CD14-positive monocyte (primary cell): ENCODE measurements around the gene TMEM240. TPM values are rescaled to one million over a fixed set of nuclear protein-coding genes. Genes with fewer than 3 reads are reported as not detected.

Experiments used
- DNase-seq, 3 donors: peaks; one replicate each; pipeline ENCODE4 v3.0.0-alpha.2; 2011 to 2022
- H2AFZ ChIP-seq: 2 replicates; pipeline ENCODE4 v1.6.0; 2012; ENCODE audit warnings: mild to moderate bottlenecking, low read depth, low read length, inconsistent platforms; ENCODE audit not compliant: insufficient read depth, poor library complexity, severe bottlenecking
- H3K27ac ChIP-seq, 2 donors: 1 replicate in 1 of 2; 2 replicates in 1 of 2; pipeline ENCODE4 v1.5.1; 2012 to 2013; ENCODE audit warnings: low read length in 2 of 2, control low read depth in 1 of 2, inconsistent platforms in 1 of 2, low read depth in 1 of 2, mild to moderate bottlenecking in 1 of 2
- H3K27me3 ChIP-seq, 2 donors: one replicate each; pipeline versions ENCODE4 v1.6.0 to v1.6.1; 2011 to 2013; ENCODE audit warnings: low read length in 2 of 2; ENCODE audit not compliant: control insufficient read depth in 2 of 2, insufficient read depth in 2 of 2
- H3K36me3 ChIP-seq, 2 donors: replicated peaks in 1 of 2; 1 replicate in 1 of 2; 2 replicates in 1 of 2; pipeline versions ENCODE4 v1.5.1 to v1.6.1; 2012 to 2013; ENCODE audit warnings: low read length in 2 of 2, control low read depth in 1 of 2, inconsistent platforms in 1 of 2, mild to moderate bottlenecking in 1 of 2; ENCODE audit not compliant: insufficient read depth in 2 of 2, control insufficient read depth in 1 of 2
- H3K4me1 ChIP-seq, 2 donors: 1 replicate in 1 of 2; 2 replicates in 1 of 2; pipeline versions ENCODE4 v1.5.1 to v1.6.1; 2012 to 2013; ENCODE audit warnings: low read length in 2 of 2, control low read depth in 1 of 2, inconsistent platforms in 1 of 2, mild to moderate bottlenecking in 1 of 2, moderate library complexity in 1 of 2; ENCODE audit not compliant: insufficient read depth in 2 of 2, control insufficient read depth in 1 of 2
- H3K4me2 ChIP-seq: replicated peaks from 2 replicates; pipeline ENCODE3; 2012; ENCODE audit warnings: low read length, moderate library complexity, mild to moderate bottlenecking; ENCODE audit not compliant: poor library complexity, severe bottlenecking; ENCODE audit errors: extremely low read depth
- H3K4me3 ChIP-seq, 3 experiments: fragments of 200-600 bp in 1 of 3; sonication (generic) in 1 of 3; replicated peaks in 1 of 3; 1 replicate in 2 of 3; 2 replicates in 1 of 3; pipeline ENCODE4 v1.5.1; 2011 to 2013; ENCODE audit warnings: low read length in 3 of 3, mild to moderate bottlenecking in 3 of 3, control low read depth in 2 of 3, low read depth in 2 of 3, inconsistent platforms in 1 of 3, moderate library complexity in 1 of 3
- H3K79me2 ChIP-seq: 2 replicates; pipeline ENCODE4 v1.6.0; 2012; ENCODE audit warnings: mild to moderate bottlenecking, control low read depth, inconsistent platforms, low read length, moderate library complexity; ENCODE audit not compliant: insufficient read depth
- H3K9ac ChIP-seq: 2 replicates; pipeline ENCODE4 v1.6.0; 2017; ENCODE audit warnings: low read length, mild to moderate bottlenecking; ENCODE audit not compliant: insufficient read depth, poor library complexity, severe bottlenecking
- H3K9me3 ChIP-seq, 2 donors: replicated peaks in 1 of 2; 1 replicate in 1 of 2; 2 replicates in 1 of 2; pipeline versions ENCODE4 v1.5.1 to v1.6.1; 2012 to 2013; ENCODE audit warnings: low read length in 2 of 2, control low read depth in 1 of 2; ENCODE audit not compliant: control insufficient read depth in 1 of 2, insufficient read depth in 1 of 2
- H4K20me1 ChIP-seq: 2 replicates; pipeline ENCODE4 v1.6.0; 2012; ENCODE audit warnings: mild to moderate bottlenecking, low read length, control low read depth, moderate library complexity; ENCODE audit not compliant: insufficient read depth
- H3K27ac Mint-ChIP-seq, 7 donors: one replicate each; pipeline ENCODE4 v1.8.0; 2020; ENCODE audit warnings: mild to moderate bottlenecking in 7 of 7, mixed read lengths in 7 of 7, moderate library complexity in 6 of 7, inconsistent platforms in 2 of 7
- H3K27me3 Mint-ChIP-seq, 3 donors: one replicate each; pipeline ENCODE4 v1.8.0; 2021 to 2022; ENCODE audit warnings: low read depth in 3 of 3, mild to moderate bottlenecking in 3 of 3, mixed read lengths in 3 of 3, moderate library complexity in 3 of 3, inconsistent platforms in 1 of 3
- H3K36me3 Mint-ChIP-seq, 2 donors: one replicate each; pipeline ENCODE4 v1.8.0; 2020; ENCODE audit warnings: mixed read lengths in 2 of 2, inconsistent platforms in 1 of 2, mild to moderate bottlenecking in 1 of 2
- H3K4me1 Mint-ChIP-seq: one replicate; pipeline ENCODE4 v1.8.0; 2020; ENCODE audit warnings: mild to moderate bottlenecking, mixed read lengths
- H3K4me3 Mint-ChIP-seq, 2 donors: one replicate each; pipeline ENCODE4 v1.8.0; 2020; ENCODE audit warnings: mild to moderate bottlenecking in 2 of 2, mixed read lengths in 2 of 2, moderate library complexity in 1 of 2
- H3K9me3 Mint-ChIP-seq, 7 donors: one replicate each; pipeline ENCODE4 v1.8.0; 2020 to 2022; ENCODE audit warnings: mixed read lengths in 7 of 7, mild to moderate bottlenecking in 6 of 7, moderate library complexity in 6 of 7, inconsistent platforms in 2 of 7
- WGBS: methylation state at CpG from one replicate; pipeline ENCODE4 v1.1.5; 2013; ENCODE audit warnings: missing lambda C conversion rate; ENCODE audit not compliant: insufficient coverage; 5-methylcytosine and 5-hydroxymethylcytosine counted together
- intact Hi-C, 2 donors: fragments of 100-400 bp; cut with micrococcal nuclease; formaldehyde crosslinking; loops; one replicate each; pipeline versions ENCODE4 v1.15.0 to v1.15.1; 2023
- polyA plus RNA-seq, 3 donors: library from polyadenylated mRNA; depleted of rRNA in 1 of 3; unstranded in 2 of 3; stranded (reverse) in 1 of 3; fragments of 300-500 nt in 2 of 3; fragments of >200 nt in 1 of 3; fragmentation: Illumina TruSeq in 2 of 3; gene quantifications; 1 replicate in 2 of 3; 2 replicates in 1 of 3; pipeline ENCODE4 v1.2.3, GENCODE V29; 2012 to 2021
- TF ChIP-seq, protein P1 (sequence below): fragments of 200-600 bp; IDR thresholded peaks from one replicate; pipeline ENCODE4 v1.8.0; 2022; ENCODE audit warnings: antibody characterized with exemption, mild to moderate bottlenecking

TMEM240 gene
- polyA plus RNA-seq, 3 donors: not detected

GRCh38 chr1:1531947-1532346 lies 8.5 kb downstream of the TMEM240 start:
- Histone ChIP-seq H3K36me3 (peaks cover 25 to 32% of the 10 kb centered on the region in 2 donors), H3K79me2 (no peaks in the 10 kb centered on the region), H3K27me3 (no peaks in the 10 kb centered on the region), H3K4me1 (peaks cover 0 to 3% of the 10 kb centered on the region in 2 donors), H3K27ac (no peak overlapping the region), H4K20me1 (no peaks in the 10 kb centered on the region), H3K9ac (no peak overlapping the region), H3K4me3 (no peak overlapping the region), H3K9me3 (peaks cover 6 to 28% of the 10 kb centered on the region in 2 donors), H2AFZ (no peak overlapping the region), H3K4me2 (no peak overlapping the region)
- intact Hi-C loops: no loop called here
- Mint-ChIP-seq H3K4me1 (peaks cover 4% of the 10 kb centered on the region), H3K36me3 (peaks cover 25 to 52% of the 10 kb centered on the region in 2 donors), H3K4me3 (no peak overlapping the region), H3K27ac (peak overlapping the region in 2 of 7 donors; percentile 33 to 45), H3K9me3 (peaks cover 17 to 26% (median 21%) of the 10 kb centered on the region in 7 donors), H3K27me3 (no peaks in the 10 kb centered on the region)
- 96% methylated on average over 4 of the region's 4 CpGs for WGBS
- TF ChIP-seq, protein P1, sequence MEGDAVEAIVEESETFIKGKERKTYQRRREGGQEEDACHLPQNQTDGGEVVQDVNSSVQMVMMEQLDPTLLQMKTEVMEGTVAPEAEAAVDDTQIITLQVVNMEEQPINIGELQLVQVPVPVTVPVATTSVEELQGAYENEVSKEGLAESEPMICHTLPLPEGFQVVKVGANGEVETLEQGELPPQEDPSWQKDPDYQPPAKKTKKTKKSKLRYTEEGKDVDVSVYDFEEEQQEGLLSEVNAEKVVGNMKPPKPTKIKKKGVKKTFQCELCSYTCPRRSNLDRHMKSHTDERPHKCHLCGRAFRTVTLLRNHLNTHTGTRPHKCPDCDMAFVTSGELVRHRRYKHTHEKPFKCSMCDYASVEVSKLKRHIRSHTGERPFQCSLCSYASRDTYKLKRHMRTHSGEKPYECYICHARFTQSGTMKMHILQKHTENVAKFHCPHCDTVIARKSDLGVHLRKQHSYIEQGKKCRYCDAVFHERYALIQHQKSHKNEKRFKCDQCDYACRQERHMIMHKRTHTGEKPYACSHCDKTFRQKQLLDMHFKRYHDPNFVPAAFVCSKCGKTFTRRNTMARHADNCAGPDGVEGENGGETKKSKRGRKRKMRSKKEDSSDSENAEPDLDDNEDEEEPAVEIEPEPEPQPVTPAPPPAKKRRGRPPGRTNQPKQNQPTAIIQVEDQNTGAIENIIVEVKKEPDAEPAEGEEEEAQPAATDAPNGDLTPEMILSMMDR: no peak
- no peak for DNase-seq

- no peaks in the 10 kb centered on the region for H3K79me2 ChIP-seq
- H3K4me1 ChIP-seq: peaks cover 0 to 3% of the 10 kb centered on the region in 2 donors
- H3K9ac ChIP-seq: no peak overlapping the region
- H3K9me3 Mint-ChIP-seq: peaks cover 17 to 26% (median 21%) of the 10 kb centered on the region in 7 donors
- no peaks in the 10 kb centered on the region for H3K27me3 Mint-ChIP-seq
- H3K27ac ChIP-seq: no peak overlapping the region
- peak overlapping the region in 2 of 7 donors; percentile 3 to 35 for H3K27ac Mint-ChIP-seq
- no peak overlapping the region for H2AFZ ChIP-seq
- peaks cover 4% of the 10 kb centered on the region for H3K4me1 Mint-ChIP-seq
- H3K36me3 ChIP-seq: peaks cover 27 to 35% of the 10 kb centered on the region in 2 donors
- no peak for DNase-seq
- TF ChIP-seq, protein P1: no peak
- no peaks in the 10 kb centered on the region for H3K27me3 ChIP-seq
- no peak overlapping the region for H3K4me3 ChIP-seq
- peaks cover 27 to 66% of the 10 kb centered on the region in 2 donors for H3K36me3 Mint-ChIP-seq
- no peak overlapping the region for H3K4me2 ChIP-seq
- intact Hi-C loops: no loop called here
- no peaks in the 10 kb centered on the region for H4K20me1 ChIP-seq
- peaks cover 6 to 28% of the 10 kb centered on the region in 2 donors for H3K9me3 ChIP-seq
- WGBS: 100% methylated on average over 6 of the region's 8 CpGs
- H3K4me3 Mint-ChIP-seq: no peak overlapping the region
Measured at GRCh38 chr1:1529936-1530335, 10.5 kb downstream of the TMEM240 start.
